COR-L47 (cell line): Measurements from ENCODE around the gene ESYT3.

Experiments used
- DNase-seq: peaks from one replicate; lab custom pipeline; 2025; lab: John Stamatoyannopoulos, UW

Gene ESYT3, protein sequence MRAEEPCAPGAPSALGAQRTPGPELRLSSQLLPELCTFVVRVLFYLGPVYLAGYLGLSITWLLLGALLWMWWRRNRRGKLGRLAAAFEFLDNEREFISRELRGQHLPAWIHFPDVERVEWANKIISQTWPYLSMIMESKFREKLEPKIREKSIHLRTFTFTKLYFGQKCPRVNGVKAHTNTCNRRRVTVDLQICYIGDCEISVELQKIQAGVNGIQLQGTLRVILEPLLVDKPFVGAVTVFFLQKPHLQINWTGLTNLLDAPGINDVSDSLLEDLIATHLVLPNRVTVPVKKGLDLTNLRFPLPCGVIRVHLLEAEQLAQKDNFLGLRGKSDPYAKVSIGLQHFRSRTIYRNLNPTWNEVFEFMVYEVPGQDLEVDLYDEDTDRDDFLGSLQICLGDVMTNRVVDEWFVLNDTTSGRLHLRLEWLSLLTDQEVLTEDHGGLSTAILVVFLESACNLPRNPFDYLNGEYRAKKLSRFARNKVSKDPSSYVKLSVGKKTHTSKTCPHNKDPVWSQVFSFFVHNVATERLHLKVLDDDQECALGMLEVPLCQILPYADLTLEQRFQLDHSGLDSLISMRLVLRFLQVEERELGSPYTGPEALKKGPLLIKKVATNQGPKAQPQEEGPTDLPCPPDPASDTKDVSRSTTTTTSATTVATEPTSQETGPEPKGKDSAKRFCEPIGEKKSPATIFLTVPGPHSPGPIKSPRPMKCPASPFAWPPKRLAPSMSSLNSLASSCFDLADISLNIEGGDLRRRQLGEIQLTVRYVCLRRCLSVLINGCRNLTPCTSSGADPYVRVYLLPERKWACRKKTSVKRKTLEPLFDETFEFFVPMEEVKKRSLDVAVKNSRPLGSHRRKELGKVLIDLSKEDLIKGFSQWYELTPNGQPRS

DNA sequence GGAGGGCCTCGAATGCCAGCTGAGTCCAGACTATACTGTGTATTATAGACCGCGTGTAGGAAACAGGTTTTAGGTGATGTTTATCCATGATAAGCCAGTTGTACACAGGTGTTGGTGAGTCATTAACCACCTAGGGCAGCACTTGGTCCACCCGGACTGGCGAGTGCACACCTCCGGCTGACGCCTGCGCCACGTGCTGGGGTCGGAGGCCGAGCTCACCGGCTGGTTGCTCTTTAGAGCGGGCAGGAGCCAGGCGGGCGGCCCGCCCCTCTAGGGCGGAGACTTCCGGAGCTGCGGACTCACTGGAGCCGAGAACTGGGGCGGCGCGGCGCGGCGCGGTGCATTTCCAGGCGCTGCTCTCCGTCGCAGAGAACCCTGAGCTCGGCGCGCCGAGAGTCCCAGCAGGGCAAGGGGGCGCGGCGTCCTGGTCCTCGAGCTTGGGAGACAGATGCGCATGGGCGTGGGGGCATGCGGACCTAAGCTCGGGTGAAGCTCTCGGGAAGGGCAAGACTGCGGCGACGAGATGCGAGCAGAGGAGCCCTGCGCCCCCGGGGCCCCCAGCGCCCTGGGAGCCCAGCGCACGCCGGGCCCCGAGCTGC lies at the start of gene ESYT3:
ESYT3 (plus strand) TSS at position 341 of the 599 bp plus-strand sequence; CDS start at position 524, 183 bp downstream.
- DNase-seq, result peak; percentile 89

DNA sequence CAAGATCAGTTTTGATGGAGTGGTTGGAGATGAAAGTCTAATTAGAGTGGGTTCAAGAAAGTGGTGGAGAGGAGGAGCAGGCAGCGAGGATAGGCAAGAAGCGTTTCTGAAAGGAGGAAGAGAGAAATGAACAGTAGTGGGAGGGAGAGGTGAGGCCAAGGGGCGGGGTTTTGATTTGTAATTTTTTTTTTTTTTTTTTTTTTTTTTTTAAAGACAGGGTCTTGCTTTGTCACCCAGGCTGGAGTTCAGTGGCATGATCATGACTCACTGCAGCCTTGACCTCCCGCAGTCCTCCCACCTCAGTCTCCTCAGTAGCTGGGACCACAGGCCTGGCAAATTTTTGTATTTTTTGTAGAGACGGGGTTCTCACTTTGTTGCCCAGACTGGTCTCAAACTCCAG lies 49.4 kb upstream of the ESYT3 start:
- no peak for DNase-seq

DNA sequence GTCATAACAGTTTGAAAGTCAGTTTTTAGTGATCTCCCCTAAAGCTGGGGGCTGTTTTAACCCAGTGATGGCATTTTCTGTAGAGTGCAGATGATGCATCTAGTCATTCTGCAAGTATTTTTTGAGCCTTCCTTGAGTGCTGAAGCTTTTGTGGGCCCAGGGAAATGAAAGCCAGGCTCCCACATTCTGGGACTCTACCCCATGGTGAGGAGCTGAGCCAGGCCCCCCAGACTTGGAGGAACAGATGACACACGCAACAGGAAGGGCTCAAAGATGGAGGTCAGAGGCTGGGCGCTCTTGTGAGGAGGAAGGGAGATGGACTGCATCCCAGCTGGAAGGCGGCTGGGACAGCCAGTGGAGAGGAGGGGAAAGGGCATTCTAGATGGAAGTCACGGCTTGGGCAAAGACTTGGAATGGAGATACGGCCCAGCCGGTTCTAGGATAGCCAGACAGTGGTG lies 45.2 kb upstream of the ESYT3 start:
- DNase-seq, result no peak

DNA sequence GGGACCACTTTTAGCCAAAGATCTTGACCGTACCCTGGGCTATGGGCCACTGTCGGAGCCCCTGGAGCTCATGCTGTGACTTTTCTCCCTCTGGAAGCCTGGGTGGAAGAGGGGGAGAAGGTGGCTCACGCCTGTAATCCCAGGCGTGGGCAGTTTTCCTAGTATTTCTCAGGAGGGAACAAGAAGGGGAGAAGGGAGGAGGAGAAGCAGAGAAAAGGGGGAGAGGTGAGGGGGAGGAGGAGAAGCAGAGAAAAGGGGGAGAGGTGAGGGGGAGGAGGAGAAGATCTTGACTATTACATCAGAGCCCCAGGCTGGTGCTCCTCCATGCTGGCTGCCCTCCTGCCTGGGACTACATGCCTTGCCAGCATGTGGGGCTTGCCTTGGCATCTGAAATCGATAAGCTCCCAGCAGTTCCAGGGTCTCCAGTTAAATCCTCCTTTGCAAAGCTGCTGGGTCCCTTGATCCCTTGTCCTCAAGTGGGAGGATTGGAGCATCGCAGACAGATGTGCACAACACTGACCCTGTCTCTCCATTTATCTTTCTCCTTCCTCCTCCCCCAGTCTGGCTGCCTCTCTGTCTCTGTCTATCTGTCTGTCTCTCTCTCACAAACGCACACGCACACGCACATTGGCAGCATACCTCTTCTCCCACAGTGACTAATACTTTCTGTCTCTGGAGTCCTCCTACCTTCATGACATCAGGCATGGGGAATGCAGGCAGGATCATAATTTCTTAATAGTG lies 44.4 kb upstream of the ESYT3 start:
- DNase-seq, result no peak

DNA sequence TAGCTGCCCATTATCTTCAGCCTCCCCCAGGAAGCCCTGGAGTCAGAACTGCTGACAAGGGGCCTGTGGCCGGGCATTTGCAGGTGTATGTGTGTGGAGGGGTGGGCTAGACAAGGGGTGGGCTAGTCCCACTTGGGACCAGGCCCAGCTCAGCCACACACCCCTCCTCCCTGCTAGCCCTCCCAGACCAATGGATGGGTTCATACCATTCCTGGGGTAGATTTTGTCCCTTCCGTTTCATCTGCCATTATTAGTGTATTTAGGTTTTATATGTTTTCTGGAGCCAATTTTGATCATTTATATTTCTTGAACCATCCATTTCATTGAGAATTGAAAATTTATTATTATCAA lies 43.9 kb upstream of the ESYT3 start:
- DNase-seq, result no peak

DNA sequence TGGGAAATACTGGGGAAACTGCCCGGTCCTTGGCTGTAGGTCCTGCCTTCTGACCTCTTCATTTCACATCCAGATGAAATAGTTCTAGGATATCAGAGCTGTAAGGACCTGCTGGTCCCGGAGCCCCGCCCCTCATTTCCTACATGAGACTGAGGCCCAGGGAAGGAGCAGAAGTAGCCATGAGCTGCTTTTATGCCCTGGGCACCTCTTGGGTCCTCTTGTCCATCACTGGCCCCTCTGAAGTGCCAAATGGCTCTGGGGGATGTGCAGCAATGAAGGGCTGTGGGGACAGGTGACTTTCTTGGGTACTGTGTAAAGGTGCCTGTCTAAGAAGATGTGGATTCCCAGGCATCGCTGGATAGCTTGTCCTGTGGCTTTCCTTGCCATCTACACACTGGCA lies 40.3 kb upstream of the ESYT3 start:
- DNase-seq, result no peak

DNA sequence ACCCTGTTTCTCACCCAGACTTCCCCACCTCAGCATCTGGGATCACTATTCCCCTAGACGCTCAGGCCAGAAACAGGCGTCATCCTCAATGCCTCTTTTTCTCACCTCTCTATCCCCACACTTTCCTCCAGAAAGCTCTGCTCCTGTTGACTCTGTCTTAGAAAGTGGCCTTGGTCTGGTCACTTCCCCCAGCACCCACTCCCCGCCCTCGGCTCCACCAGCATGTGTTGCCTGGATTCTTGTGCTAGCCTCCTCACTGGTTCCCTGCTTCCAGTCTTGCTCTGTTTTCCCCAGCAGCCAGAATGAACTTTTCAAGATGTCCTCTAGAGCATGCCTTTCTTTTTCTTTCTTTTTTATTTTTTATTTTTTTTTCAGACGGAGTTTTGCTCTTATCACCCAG lies 39.7 kb upstream of the ESYT3 start:
- DNase-seq, result no peak

DNA sequence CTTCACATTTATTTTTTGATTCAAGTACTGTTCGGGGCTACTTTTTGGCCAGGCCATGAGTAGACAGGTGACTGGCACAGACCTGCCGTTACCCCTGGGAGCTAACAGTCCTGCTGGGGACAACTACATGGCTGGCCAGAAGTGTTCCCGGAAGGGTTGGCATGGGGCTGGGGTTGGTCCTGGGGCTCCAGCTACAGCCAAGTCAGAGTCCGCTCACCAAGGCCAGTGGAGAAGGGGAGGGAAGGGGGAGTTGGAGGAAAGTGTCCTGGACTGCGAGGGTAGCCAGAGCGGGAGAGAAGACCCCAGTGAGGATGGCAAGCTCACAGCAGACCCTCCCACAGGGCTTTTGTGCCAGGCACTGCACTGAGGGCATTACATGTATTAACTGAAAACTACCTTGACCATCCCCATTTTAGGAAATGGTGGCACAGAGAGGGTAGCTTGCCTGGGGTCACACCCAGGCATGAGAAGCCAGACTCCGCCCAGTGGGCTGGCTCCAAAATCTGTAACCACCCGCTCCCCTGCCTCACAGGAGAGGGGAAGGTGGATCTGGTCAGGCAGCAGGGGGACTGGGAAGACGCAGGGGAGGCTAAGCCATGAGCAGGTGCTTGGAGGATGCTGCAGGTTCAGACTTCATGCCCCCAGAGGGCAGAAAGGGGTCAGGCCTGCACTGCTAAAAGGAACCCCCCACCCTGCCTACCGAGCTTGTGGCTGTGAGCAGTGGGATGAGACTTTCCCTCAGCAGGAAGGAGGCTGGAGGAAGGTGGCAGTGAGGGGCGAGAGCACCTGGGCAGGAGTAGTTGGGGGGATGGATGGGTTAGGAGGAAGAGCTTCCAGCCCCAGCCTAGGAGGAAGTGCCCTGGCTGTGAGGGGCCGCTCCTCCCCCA lies 38.3 kb upstream of the ESYT3 start:
- no peak for DNase-seq

DNA sequence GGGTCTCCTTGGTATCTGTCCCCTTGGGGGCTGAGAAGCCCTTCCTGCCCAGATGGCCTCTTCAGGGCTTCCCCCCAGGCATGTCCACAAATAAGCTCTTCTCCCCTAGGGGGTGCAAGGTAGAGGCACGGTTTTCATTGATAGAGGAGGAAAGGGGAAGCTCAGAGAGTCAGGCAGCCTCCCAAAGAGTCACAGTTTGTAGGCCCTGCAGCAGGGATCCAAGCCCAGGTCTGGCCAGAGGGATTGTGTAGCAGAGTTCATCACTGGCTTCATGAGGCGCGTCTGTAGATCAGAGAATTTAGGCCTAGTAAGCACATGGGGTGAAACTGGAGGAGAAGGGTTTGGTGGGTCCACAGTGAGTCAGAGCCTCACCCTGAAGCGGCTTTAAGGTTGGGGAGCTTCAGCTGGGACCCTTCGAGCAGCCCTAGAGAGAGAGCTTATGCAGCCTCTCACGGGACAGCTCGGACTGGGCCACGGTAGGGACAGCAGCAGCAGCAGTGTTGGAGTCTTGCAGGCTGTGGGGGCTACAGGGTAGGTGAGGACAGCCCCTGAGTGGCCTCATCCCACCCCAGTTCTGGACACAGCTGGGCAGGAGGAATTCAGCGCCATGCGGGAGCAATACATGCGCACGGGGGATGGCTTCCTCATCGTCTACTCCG lies 37.5 kb upstream of the ESYT3 start:
- DNase-seq, result no peak

DNA sequence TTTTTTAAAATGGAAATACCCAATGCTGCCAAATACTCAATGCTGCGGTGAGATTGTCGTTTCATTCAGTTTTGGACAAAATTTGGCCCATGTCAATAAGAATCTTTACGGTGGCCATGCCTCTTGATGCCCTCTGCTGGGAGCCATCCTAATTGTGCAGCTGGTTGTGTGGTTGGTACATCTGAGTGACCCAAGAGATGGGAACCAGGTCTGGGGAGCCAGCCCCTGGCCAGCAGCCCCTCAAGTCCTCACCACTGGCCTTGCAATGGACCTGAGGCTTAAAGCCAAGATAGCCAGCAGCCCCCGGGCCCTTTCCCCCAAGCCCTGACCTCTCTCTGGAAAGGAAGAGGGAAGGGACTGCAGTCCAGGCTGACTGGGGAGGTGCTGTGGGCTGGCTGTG lies 36.4 kb upstream of the ESYT3 start:
- no peak for DNase-seq

DNA sequence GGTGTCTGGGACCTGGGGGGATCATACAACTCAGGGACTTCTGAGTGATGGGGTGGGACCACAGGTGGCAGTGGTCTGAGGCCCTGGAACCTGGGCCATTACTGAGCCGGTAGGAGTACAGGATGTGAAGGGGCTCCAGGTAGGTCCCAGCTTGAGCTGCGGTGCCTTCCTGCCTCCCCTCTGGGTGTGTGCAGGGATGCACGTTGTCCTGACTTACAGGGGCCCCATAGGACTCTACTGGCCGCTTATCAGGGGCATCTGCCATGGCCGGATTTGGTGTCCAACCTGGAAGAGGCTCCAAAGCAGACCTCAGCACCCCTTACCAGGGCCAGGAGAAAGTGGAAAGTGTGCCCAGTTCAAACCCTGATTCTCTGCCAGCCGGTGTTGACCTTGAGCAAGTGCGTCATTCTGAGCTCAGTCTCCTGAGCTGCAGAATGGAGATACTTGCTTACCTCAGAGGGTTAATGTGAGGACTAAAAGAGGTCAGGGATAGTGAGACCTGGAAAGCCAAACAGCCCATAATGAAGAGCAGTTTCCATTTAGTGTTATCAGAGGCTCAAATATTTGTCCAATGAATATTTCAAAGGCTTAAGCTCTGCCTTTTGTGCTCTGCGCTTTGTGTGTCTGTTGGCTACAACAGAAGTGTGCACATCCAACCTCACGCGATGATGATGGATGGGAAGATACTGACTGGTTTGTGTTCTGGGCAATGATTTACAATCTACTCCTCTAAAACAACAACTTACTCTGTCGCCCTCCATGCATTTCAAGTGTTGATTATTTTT lies 35.4 kb upstream of the ESYT3 start:
- DNase-seq, result no peak

DNA sequence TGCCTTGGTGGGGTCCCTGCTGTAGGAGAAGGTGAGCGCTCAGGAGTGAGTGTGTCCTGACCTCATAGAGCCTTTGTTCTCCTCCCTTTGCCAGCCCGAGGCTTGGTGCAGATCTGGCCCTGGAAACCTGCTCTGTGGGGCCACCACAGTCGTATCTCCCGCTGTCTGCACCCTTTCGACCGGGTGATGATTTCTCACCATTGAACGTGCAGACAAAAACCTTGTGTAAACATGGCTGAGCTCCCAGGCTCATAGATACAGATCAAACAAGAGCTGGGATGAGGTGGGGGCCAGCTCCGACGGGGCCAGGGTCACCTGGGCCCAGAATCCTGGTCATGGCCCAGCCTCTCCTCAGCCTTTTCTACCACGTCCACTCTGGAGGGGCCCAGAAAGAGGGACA lies 34.6 kb upstream of the ESYT3 start:
- DNase-seq, result no peak

DNA sequence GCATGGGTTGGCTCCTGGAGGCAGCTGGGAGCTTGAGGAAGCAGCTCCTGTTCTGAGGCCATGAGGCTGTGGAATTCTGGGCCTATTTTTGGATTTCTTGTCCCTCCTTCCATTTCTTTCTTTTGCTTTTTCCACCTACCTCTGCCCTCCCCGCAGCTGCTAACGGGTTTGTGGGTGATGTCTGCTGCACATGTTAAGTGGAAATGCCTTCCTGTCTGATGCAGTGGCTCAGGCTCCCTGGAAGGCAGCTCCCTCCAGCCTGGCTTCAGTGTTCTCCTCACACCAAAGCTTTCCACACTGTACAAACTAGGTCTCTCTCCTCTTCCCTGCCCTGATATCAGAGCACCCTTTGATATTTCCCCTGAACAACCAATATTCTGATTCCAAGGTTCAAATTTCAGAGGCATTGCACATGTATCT lies 33.8 kb upstream of the ESYT3 start:
- DNase-seq, result no peak

DNA sequence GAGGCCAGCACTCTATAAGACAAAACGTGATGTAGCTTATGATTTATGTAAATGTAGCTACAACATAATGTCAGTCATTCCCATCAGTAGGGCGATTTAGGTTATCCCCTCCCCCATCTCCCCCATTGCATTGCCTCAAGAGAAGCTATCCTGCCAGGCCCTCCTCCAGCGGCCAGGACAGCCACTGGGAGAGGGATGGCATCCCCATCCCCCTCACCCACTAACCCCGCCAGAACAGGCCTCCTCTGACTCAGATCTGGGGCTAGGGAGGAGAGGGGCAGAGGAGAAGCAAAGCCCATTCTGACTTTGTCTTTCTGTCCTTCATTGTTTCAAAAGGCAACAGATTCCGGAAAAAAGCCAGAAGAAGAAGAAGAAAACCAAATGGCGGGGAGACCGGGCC lies 32.6 kb upstream of the ESYT3 start:
- no peak for DNase-seq

DNA sequence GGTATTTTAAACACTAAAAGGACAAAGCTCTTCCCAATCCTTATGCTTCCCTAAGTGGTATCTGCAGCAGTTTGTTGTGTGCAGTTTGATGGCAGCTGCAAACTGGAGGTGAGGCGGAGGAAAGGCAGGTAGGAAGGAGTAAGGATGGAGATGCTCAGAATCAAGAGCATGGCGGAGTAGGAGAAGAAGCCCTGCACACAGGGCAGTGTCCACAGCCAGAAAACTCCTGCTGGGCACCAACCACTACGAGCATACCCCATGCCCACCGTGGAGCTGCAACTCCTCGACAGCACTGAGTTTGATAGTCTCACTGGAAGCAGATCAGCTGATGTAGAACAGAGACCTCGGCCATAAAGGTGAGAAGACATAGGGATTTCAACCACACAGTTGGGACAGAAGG lies 30.3 kb upstream of the ESYT3 start:
- DNase-seq, result no peak

DNA sequence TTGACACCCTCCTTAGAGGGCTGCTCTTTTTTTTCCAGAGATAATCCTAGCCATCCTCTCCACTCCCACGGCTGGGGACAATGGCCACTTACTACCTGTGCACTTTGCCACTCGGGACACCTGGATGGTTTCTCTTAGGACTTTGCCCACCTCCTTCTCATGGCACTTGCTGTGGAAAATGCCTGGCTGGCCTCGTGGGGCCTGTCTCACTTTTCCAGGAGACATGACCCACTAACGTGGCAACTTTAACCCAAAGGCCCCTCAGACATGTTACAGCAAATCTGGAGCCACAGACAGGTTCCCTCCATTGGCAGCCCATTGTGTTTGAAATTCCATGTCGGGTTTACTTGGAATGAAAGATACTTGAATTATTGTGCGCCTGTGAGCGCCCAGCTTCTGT lies 29.4 kb upstream of the ESYT3 start:
- no peak for DNase-seq

DNA sequence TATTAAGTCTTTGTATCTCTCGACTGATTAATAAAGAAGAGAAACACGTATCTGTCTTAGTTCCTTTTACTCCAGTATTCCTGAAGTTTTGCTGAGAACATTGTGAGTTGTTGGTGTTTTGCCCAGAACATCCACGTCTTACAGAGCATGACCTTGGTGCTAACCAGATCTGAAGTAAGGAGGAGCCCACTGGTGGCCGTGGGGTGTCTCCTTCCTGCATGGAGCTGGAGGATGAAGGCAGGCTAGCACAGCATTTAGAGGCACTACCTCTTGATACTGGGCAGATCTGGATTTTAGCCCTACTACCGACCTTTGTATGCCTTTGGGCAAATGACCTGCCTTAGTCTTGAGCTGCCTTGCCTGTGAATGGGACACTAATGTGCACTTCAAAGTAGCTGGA lies 28.9 kb upstream of the ESYT3 start:
- no peak for DNase-seq

DNA sequence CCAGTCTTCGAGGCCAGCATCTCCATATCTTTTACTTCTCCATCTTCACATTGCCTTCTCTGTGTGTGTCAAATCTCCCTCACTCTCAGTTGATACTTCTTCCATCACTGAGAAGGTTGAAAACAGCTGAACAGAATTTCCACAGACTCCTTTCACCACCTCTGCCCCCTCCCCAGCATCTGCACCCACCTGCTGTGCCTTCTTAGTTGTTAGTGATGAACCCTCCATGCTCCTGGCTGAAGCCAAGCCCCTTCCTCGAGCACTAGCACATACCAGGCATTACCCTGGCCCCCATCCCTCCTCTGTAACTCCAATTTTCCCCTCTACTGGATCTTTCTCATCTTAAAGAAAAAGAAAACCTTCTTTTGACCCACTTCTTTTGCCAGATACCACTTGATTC lies 27.8 kb upstream of the ESYT3 start:
- DNase-seq, result no peak

DNA sequence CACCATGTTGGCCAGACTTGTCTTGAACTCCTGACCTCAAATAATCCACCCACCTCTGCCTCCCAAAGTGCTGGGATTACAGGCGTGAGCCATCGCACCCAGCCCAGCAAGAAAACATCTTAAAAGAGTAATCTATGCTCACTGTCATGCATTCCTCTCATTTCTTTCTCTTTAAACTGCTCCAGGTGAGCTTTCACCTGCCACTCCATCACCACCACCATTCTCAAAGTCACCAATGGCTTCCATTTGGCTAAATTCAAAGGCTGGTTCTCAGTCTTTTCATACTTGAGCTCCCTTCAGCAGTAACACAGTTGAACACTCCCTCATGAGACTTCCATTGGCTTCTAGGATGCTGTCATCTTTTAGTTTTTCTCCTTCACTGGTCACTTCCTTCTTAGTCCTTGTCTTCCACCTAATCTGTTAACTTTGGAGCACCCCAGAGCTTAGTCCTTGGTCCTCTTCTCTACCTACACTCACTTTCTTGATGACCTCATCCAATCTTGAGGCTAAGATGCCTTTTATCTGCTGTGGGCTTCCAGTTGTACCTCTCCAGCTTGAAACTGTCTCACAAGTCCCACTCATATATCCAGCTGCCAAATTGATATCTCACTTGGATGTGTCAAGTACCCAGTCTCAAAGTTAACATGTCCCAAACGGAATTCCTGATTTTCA lies 27.0 kb upstream of the ESYT3 start:
- no peak for DNase-seq
